Progenitor cell of endocrine pancreas (in vitro differentiated cells): ENCODE results near the gene SLC6A13. TPM values are rescaled to one million over a fixed set of nuclear protein-coding genes. Genes with fewer than 3 reads are reported as not detected.

Source experiments
- DNase-seq: peaks from one replicate; pipeline ENCODE4 v3.0.0; 2021; ENCODE audit warnings: low spot score; ENCODE audit not compliant: unreplicated experiment
- H3K27ac Mint-ChIP-seq: 2 replicates; pipeline ENCODE4 v1.8.0; 2021; ENCODE audit warnings: mild to moderate bottlenecking, moderate library complexity, mixed read lengths
- H3K27me3 Mint-ChIP-seq: 2 replicates; pipeline ENCODE4 v1.8.0; 2021; ENCODE audit warnings: mixed read lengths
- H3K36me3 Mint-ChIP-seq: 2 replicates; pipeline ENCODE4 v1.8.0; 2022; ENCODE audit warnings: mixed read lengths; ENCODE audit not compliant: insufficient read depth
- H3K4me1 Mint-ChIP-seq: 2 replicates; pipeline ENCODE4 v1.8.0; 2021; ENCODE audit warnings: low read depth, mixed read lengths
- H3K4me3 Mint-ChIP-seq: 2 replicates; pipeline ENCODE4 v1.8.0; 2021; ENCODE audit warnings: low read depth, mild to moderate bottlenecking, moderate library complexity, mixed read lengths
- H3K9me3 Mint-ChIP-seq: 2 replicates; pipeline ENCODE4 v1.8.0; 2021; ENCODE audit warnings: low read depth, mixed read lengths
- CTCF ChIP-seq: fragments of 200-600 bp; sonication (generic); IDR thresholded peaks from one replicate; pipeline ENCODE4 v1.5.0; 2021; ENCODE audit warnings: antibody characterized with exemption, mild to moderate bottlenecking; ENCODE audit not compliant: unreplicated experiment
- total RNA-seq: library from RNA; stranded (reverse); gene quantifications from 2 replicates; pipeline ENCODE4 v1.2.1, GENCODE V29; 2021

The SLC6A13 gene
- total RNA-seq, 1 donor from 2014 or later = 0.60 TPM

- peaks cover 60% of the 10 kb centered on the region for H3K36me3 Mint-ChIP-seq
- TF ChIP-seq CTCF = no peak
- H3K4me1 Mint-ChIP-seq = peaks cover 9% of the 10 kb centered on the region
- DNase-seq = no peak
- no peak overlapping the region for H3K4me3 Mint-ChIP-seq
- peaks cover 14% of the 10 kb centered on the region for H3K9me3 Mint-ChIP-seq
- no peak overlapping the region for H3K27ac Mint-ChIP-seq
- H3K27me3 Mint-ChIP-seq = no peaks in the 10 kb centered on the region
Observed at GRCh38 chr12:295132-295531, 32.5 kb upstream of the SLC6A13 start.

GRCh38 chr12:293199-293598 is 30.6 kb upstream of the SLC6A13 start:
- Mint-ChIP-seq H3K36me3 (peaks cover 46% of the 10 kb centered on the region), H3K4me3 (no peak overlapping the region), H3K27me3 (no peaks in the 10 kb centered on the region), H3K27ac (no peak overlapping the region), H3K9me3 (no peaks in the 10 kb centered on the region), H3K4me1 (peaks cover 9% of the 10 kb centered on the region)
- no peak for DNase-seq
- no peak for TF ChIP-seq CTCF

- Mint-ChIP-seq H3K4me1 (peaks cover 1% of the 10 kb centered on the region), H3K4me3 (no peak overlapping the region), H3K9me3 (no peaks in the 10 kb centered on the region), H3K36me3 (peaks cover 46% of the 10 kb centered on the region), H3K27ac (no peak overlapping the region), H3K27me3 (no peaks in the 10 kb centered on the region)
- DNase-seq = no peak
- TF ChIP-seq CTCF = no peak
Observed at GRCh38 chr12:292186-292585, 29.6 kb upstream of the SLC6A13 start.

GRCh38 chr12:291153-291723 is 28.6 kb upstream of the SLC6A13 start:
- no peak for DNase-seq
- Mint-ChIP-seq H3K4me1 (peaks cover 1% of the 10 kb centered on the region), H3K4me3 (no peak overlapping the region), H3K36me3 (peaks cover 53% of the 10 kb centered on the region), H3K27me3 (no peaks in the 10 kb centered on the region), H3K9me3 (no peaks in the 10 kb centered on the region), H3K27ac (no peak overlapping the region)
- no peak for TF ChIP-seq CTCF

- Mint-ChIP-seq H3K27ac (no peak overlapping the region), H3K4me1 (peaks cover 1% of the 10 kb centered on the region), H3K9me3 (no peaks in the 10 kb centered on the region), H3K36me3 (peaks cover 53% of the 10 kb centered on the region), H3K27me3 (no peaks in the 10 kb centered on the region), H3K4me3 (no peak overlapping the region)
- TF ChIP-seq CTCF = no peak
- no peak for DNase-seq
Observed at GRCh38 chr12:288687-289086, 26.1 kb upstream of the SLC6A13 start.
